ENCODE data around the gene SGMS1.

DNA sequence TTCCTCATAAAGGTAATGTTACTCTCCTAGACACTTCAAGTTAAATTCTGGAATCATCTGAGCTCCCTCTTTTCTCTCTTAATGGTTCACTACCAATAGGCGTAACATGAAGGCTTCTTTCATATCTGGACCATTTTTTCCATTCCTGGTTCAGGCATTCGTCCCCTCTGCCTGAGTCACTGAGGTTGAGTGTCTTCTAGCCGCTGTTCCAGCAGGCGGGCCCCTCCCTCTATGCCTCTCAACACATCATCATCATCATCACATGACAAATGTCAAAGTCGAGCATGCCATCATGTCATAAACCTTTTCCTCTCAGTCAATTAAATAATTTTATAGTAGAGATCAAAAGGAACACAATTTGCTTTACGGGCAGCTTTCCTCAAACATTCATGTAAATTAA, 203.6 kb downstream of the SGMS1 start:
- TF ChIP-seq, protein P1, sequence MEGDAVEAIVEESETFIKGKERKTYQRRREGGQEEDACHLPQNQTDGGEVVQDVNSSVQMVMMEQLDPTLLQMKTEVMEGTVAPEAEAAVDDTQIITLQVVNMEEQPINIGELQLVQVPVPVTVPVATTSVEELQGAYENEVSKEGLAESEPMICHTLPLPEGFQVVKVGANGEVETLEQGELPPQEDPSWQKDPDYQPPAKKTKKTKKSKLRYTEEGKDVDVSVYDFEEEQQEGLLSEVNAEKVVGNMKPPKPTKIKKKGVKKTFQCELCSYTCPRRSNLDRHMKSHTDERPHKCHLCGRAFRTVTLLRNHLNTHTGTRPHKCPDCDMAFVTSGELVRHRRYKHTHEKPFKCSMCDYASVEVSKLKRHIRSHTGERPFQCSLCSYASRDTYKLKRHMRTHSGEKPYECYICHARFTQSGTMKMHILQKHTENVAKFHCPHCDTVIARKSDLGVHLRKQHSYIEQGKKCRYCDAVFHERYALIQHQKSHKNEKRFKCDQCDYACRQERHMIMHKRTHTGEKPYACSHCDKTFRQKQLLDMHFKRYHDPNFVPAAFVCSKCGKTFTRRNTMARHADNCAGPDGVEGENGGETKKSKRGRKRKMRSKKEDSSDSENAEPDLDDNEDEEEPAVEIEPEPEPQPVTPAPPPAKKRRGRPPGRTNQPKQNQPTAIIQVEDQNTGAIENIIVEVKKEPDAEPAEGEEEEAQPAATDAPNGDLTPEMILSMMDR (IDR thresholded peaks at IDR 0.05) = no peak
- TF ChIP-seq POLR2AphosphoS5 (IDR thresholded peaks at IDR 0.05; ENCODE audit: low read depth, low read length) (no peak), CHD2 (IDR thresholded peaks at IDR 0.05; ENCODE audit: low read length, partially characterized antibody) (no peak), EP300 (IDR thresholded peaks at IDR 0.05; ENCODE audit: borderline replicate concordance in 1 of 2, low read depth in 1 of 2, low read length in 1 of 2) (no peak), RFX5 (IDR thresholded peaks at IDR 0.05; ENCODE audit: low read length) (no peak), RAD21 (IDR thresholded peaks at IDR 0.05; ENCODE audit: low read length) (no peak), TAF1 (IDR thresholded peaks at IDR 0.05; ENCODE audit: borderline replicate concordance, low read depth, low read length) (no peak), MXI1 (IDR thresholded peaks at IDR 0.05; ENCODE audit: low read depth, low read length) (no peak), GABPA (IDR thresholded peaks at IDR 0.05; ENCODE audit: low read depth) (no peak), EZH2phosphoT487 (IDR thresholded peaks at IDR 0.05; ENCODE audit: borderline replicate concordance, low read depth) (no peak), YY1 (IDR thresholded peaks at IDR 0.05; ENCODE audit: low read depth) (no peak)
- TF ChIP-seq, protein P2, sequence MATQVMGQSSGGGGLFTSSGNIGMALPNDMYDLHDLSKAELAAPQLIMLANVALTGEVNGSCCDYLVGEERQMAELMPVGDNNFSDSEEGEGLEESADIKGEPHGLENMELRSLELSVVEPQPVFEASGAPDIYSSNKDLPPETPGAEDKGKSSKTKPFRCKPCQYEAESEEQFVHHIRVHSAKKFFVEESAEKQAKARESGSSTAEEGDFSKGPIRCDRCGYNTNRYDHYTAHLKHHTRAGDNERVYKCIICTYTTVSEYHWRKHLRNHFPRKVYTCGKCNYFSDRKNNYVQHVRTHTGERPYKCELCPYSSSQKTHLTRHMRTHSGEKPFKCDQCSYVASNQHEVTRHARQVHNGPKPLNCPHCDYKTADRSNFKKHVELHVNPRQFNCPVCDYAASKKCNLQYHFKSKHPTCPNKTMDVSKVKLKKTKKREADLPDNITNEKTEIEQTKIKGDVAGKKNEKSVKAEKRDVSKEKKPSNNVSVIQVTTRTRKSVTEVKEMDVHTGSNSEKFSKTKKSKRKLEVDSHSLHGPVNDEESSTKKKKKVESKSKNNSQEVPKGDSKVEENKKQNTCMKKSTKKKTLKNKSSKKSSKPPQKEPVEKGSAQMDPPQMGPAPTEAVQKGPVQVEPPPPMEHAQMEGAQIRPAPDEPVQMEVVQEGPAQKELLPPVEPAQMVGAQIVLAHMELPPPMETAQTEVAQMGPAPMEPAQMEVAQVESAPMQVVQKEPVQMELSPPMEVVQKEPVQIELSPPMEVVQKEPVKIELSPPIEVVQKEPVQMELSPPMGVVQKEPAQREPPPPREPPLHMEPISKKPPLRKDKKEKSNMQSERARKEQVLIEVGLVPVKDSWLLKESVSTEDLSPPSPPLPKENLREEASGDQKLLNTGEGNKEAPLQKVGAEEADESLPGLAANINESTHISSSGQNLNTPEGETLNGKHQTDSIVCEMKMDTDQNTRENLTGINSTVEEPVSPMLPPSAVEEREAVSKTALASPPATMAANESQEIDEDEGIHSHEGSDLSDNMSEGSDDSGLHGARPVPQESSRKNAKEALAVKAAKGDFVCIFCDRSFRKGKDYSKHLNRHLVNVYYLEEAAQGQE (IDR thresholded peaks at IDR 0.05; ENCODE audit: low read depth, low read length) = no peak
- TF ChIP-seq, protein P3, sequence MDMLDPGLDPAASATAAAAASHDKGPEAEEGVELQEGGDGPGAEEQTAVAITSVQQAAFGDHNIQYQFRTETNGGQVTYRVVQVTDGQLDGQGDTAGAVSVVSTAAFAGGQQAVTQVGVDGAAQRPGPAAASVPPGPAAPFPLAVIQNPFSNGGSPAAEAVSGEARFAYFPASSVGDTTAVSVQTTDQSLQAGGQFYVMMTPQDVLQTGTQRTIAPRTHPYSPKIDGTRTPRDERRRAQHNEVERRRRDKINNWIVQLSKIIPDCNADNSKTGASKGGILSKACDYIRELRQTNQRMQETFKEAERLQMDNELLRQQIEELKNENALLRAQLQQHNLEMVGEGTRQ (IDR thresholded peaks at IDR 0.05; ENCODE audit: borderline replicate concordance, low read depth, low read length) = no peak
- TF ChIP-seq, protein P4, sequence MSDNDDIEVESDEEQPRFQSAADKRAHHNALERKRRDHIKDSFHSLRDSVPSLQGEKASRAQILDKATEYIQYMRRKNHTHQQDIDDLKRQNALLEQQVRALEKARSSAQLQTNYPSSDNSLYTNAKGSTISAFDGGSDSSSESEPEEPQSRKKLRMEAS (IDR thresholded peaks at IDR 0.05; ENCODE audit: low read depth) = no peak
